ENCODE data around the gene WRAP53.

Gene WRAP53

GRCh38 chr17:7707858-7708750 is 19.8 kb downstream of the WRAP53 start:
- intact Hi-C loops (cut with micrococcal nuclease) = no loop called here
- peaks cover 35% of the 10 kb centered on the region for H3K4me1 Mint-ChIP-seq (ENCODE audit: low read depth)
- no peak overlapping the region for H3K27ac Mint-ChIP-seq
- no peak overlapping the region for H3K4me3 Mint-ChIP-seq
- H3K27me3 Mint-ChIP-seq = peaks cover 73% of the 10 kb centered on the region
- peaks cover 6% of the 10 kb centered on the region for H3K36me3 Mint-ChIP-seq (ENCODE audit: low read depth)
- H3K9me3 Mint-ChIP-seq = peaks cover 8% of the 10 kb centered on the region

- Mint-ChIP-seq H3K27me3 (peaks cover 71% of the 10 kb centered on the region), H3K9me3 (peaks cover 8% of the 10 kb centered on the region), H3K27ac (no peak overlapping the region), H3K4me3 (no peak overlapping the region), H3K36me3 (ENCODE audit: low read depth) (no peaks in the 10 kb centered on the region), H3K4me1 (ENCODE audit: low read depth) (peaks cover 42% of the 10 kb centered on the region)
- intact Hi-C loops (cut with micrococcal nuclease) = no loop called here
These were observed 20.8 kb downstream of the WRAP53 start for GRCh38 chr17:7709031-7709430.

- peaks cover 8% of the 10 kb centered on the region for H3K9me3 Mint-ChIP-seq
- no peak overlapping the region for H3K4me3 Mint-ChIP-seq
- no peak overlapping the region for H3K27ac Mint-ChIP-seq
- H3K4me1 Mint-ChIP-seq (ENCODE audit: low read depth) = peaks cover 34% of the 10 kb centered on the region
- no peaks in the 10 kb centered on the region for H3K36me3 Mint-ChIP-seq (ENCODE audit: low read depth)
- intact Hi-C loops (cut with micrococcal nuclease) = no loop called here
- H3K27me3 Mint-ChIP-seq = peaks cover 73% of the 10 kb centered on the region
These were observed 22.0 kb downstream of the WRAP53 start for GRCh38 chr17:7710301-7710700.

GRCh38 chr17:7711051-7711755 is 22.9 kb downstream of the WRAP53 start:
- peaks cover 30% of the 10 kb centered on the region for H3K4me1 Mint-ChIP-seq (ENCODE audit: low read depth)
- no peak overlapping the region for H3K4me3 Mint-ChIP-seq
- peaks cover 75% of the 10 kb centered on the region for H3K27me3 Mint-ChIP-seq
- peak overlapping the region; percentile 58 for H3K27ac Mint-ChIP-seq
- H3K36me3 Mint-ChIP-seq (ENCODE audit: low read depth) = no peaks in the 10 kb centered on the region
- intact Hi-C loops (cut with micrococcal nuclease) = no loop called here
- H3K9me3 Mint-ChIP-seq = peaks cover 8% of the 10 kb centered on the region

- H3K4me1 Mint-ChIP-seq (ENCODE audit: low read depth) = peaks cover 40% of the 10 kb centered on the region
These were observed 24.0 kb downstream of the WRAP53 start for GRCh38 chr17:7712111-7712771.

GRCh38 chr17:7713782-7714181 is 25.5 kb downstream of the WRAP53 start:
- Mint-ChIP-seq H3K27me3 (peaks cover 74% of the 10 kb centered on the region), H3K36me3 (ENCODE audit: low read depth) (no peaks in the 10 kb centered on the region), H3K4me3 (no peak overlapping the region), H3K9me3 (peaks cover 8% of the 10 kb centered on the region), H3K4me1 (ENCODE audit: low read depth) (peaks cover 55% of the 10 kb centered on the region), H3K27ac (no peak overlapping the region)
- intact Hi-C loops (cut with micrococcal nuclease) = no loop called here

More at GRCh38 chr17:7712111-7712771, 24.0 kb downstream of the WRAP53 start:
- intact Hi-C loops (cut with micrococcal nuclease) = no loop called here
- no peak overlapping the region for H3K4me3 Mint-ChIP-seq
- no peak overlapping the region for H3K27ac Mint-ChIP-seq
- peaks cover 75% of the 10 kb centered on the region for H3K27me3 Mint-ChIP-seq
- peaks cover 8% of the 10 kb centered on the region for H3K9me3 Mint-ChIP-seq
- no peaks in the 10 kb centered on the region for H3K36me3 Mint-ChIP-seq (ENCODE audit: low read depth)

GRCh38 chr17:7714721-7715594 is 26.7 kb downstream of the WRAP53 start:
- Mint-ChIP-seq H3K4me3 (no peak overlapping the region), H3K36me3 (ENCODE audit: low read depth) (no peaks in the 10 kb centered on the region), H3K9me3 (peaks cover 8% of the 10 kb centered on the region), H3K27me3 (peaks cover 81% of the 10 kb centered on the region), H3K27ac (no peak overlapping the region), H3K4me1 (ENCODE audit: low read depth) (peaks cover 51% of the 10 kb centered on the region)
- intact Hi-C loops (cut with micrococcal nuclease) = no loop called here

GRCh38 chr17:7715936-7716886 is 27.9 kb downstream of the WRAP53 start:
- Mint-ChIP-seq H3K27ac (peak overlapping the region; percentile 62), H3K4me1 (ENCODE audit: low read depth) (peaks cover 39% of the 10 kb centered on the region)
- intact Hi-C loops (cut with micrococcal nuclease) = no loop called here

GRCh38 chr17:7716901-7717755 is 28.9 kb downstream of the WRAP53 start, which contains the start of gene DNAH2:
DNAH2 (plus strand) TSS chr17:7717744; CDS start chr17:7719735, 1,991 bp downstream.
- intact Hi-C loops (cut with micrococcal nuclease) = no loop called here
- H3K36me3 Mint-ChIP-seq (ENCODE audit: low read depth) = no peaks in the 10 kb centered on the region
- H3K27ac Mint-ChIP-seq = peak within 1 kb of the TSS; percentile 62
- no peaks in the 10 kb centered on the region for H3K9me3 Mint-ChIP-seq
- peak within 1 kb of the TSS; percentile 76 for H3K4me3 Mint-ChIP-seq
- H3K27me3 Mint-ChIP-seq = peaks cover 87% of the 10 kb centered on the region
- H3K4me1 Mint-ChIP-seq (ENCODE audit: low read depth) = peaks cover 33% of the 10 kb centered on the region

More at GRCh38 chr17:7715936-7716886, 27.9 kb downstream of the WRAP53 start:
- peaks cover 88% of the 10 kb centered on the region for H3K27me3 Mint-ChIP-seq
- H3K4me3 Mint-ChIP-seq = peak overlapping the region; percentile 76
- peaks cover 1% of the 10 kb centered on the region for H3K9me3 Mint-ChIP-seq
- no peaks in the 10 kb centered on the region for H3K36me3 Mint-ChIP-seq (ENCODE audit: low read depth)

GRCh38 chr17:7717756-7718350 is 29.6 kb downstream of the WRAP53 start:
- H3K4me3 Mint-ChIP-seq = peak overlapping the region; percentile 76
- H3K27ac Mint-ChIP-seq = peak overlapping the region; percentile 62
- intact Hi-C loops (cut with micrococcal nuclease) = no loop called here
- H3K36me3 Mint-ChIP-seq (ENCODE audit: low read depth) = no peaks in the 10 kb centered on the region
- H3K4me1 Mint-ChIP-seq (ENCODE audit: low read depth) = peaks cover 33% of the 10 kb centered on the region
- no peaks in the 10 kb centered on the region for H3K9me3 Mint-ChIP-seq
- H3K27me3 Mint-ChIP-seq = peaks cover 85% of the 10 kb centered on the region

GRCh38 chr17:7719661-7720060 is 31.4 kb downstream of the WRAP53 start:
- no peak overlapping the region for H3K27ac Mint-ChIP-seq
- intact Hi-C loops (cut with micrococcal nuclease) = no loop called here
- H3K27me3 Mint-ChIP-seq = peaks cover 81% of the 10 kb centered on the region
- H3K9me3 Mint-ChIP-seq = no peaks in the 10 kb centered on the region
- no peaks in the 10 kb centered on the region for H3K36me3 Mint-ChIP-seq (ENCODE audit: low read depth)
- peaks cover 26% of the 10 kb centered on the region for H3K4me1 Mint-ChIP-seq (ENCODE audit: low read depth)
- H3K4me3 Mint-ChIP-seq = no peak overlapping the region

Measured in dendritic cell treated with granulocyte-macrophage colony-stimulating factor and Interleukin-4, amounts not matched to agents 40 ng/mL and 50 ng/mL, for 4 days (primary cell).